ENCODE data around the gene LTBP3. TPM values are rescaled to one million over a fixed set of nuclear protein-coding genes. Genes with fewer than 3 reads are reported as not detected.
A peak's percentile ranks its signal among the peaks of the same experiment; 100 is the strongest.

Gene LTBP3
- total and polyA plus RNA-seq, 2 of the 13 experiments (the other 11 are each of a cell fraction or from before 2014, with no cell fraction given): 12.2 to 68.1 TPM

GRCh38 chr11:65576867-65577755 lies 19.0 kb upstream of the LTBP3 start (continued):
- TF ChIP-seq ZNF687 (CRISPR knock-in tag; IDR thresholded peaks at IDR 0.05) (peak; percentile 82), ZHX1 (CRISPR knock-in tag; IDR thresholded peaks at IDR 0.05; ENCODE audit: low read depth) (no peak), KDM4B (CRISPR knock-in tag; IDR thresholded peaks at IDR 0.05) (no peak), FOXO4 (CRISPR knock-in tag; conservative IDR thresholded peaks at IDR 0.05) (no peak), ZNF430 (CRISPR knock-in tag; IDR thresholded peaks at IDR 0.05) (no peak), RFX1 (IDR thresholded peaks at IDR 0.05) (no peak), ZNF10 (CRISPR knock-in tag; IDR thresholded peaks at IDR 0.05; ENCODE audit: borderline replicate concordance, low read depth) (no peak), HNF4G (IDR thresholded peaks at IDR 0.05; ENCODE audit: borderline replicate concordance, low read depth, low read length) (no peak), HNF4G (CRISPR knock-in tag; IDR thresholded peaks at IDR 0.05; ENCODE audit: borderline replicate concordance, low read depth) (no peak), ZNF7 (CRISPR knock-in tag; IDR thresholded peaks at IDR 0.05) (no peak), YY1 (IDR thresholded peaks at IDR 0.05; ENCODE audit: insufficient read depth, insufficient replicate concordance, low read depth, low read length) (peak; percentile 9), ZNF550 (CRISPR knock-in tag; IDR thresholded peaks at IDR 0.05; ENCODE audit: borderline replicate concordance) (no peak), XRCC5 (optimal IDR thresholded peaks at IDR 0.05; ENCODE audit: low read length) (peak; percentile 24), GATAD2A (CRISPR knock-in tag; IDR thresholded peaks at IDR 0.05) (0 out of 2 replicates have a peak, but pooled peaks have one; percentile 11), ZNF720 (CRISPR knock-in tag; IDR thresholded peaks at IDR 0.05) (no peak), ZNF543 (CRISPR knock-in tag; IDR thresholded peaks at IDR 0.05) (no peak), FOXA1 (IDR thresholded peaks at IDR 0.05) (no peak), FOXA1 (CRISPR knock-in tag; IDR thresholded peaks at IDR 0.05) (peak; percentile 15; the same call in 1 of the 2 replicates), GABPB1 (CRISPR knock-in tag; IDR thresholded peaks at IDR 0.05) (no peak; the same call in 1 of the 2 replicates), ZFAT (CRISPR knock-in tag; conservative IDR thresholded peaks at IDR 0.05) (no peak), ZNF335 (CRISPR knock-in tag; IDR thresholded peaks at IDR 0.05) (no peak), ONECUT2 (CRISPR knock-in tag; IDR thresholded peaks at IDR 0.05) (no peak), ZNF747 (CRISPR knock-in tag; IDR thresholded peaks at IDR 0.05; ENCODE audit: borderline replicate concordance) (no peak)
